ENCODE measurements around the gene ARL8B.

The ARL8B gene

GRCh38 chr3:5212628-5213573, 90.8 kb downstream of the ARL8B start:
- no peak for DNase-seq (ENCODE audit: low spot score)

DNA sequence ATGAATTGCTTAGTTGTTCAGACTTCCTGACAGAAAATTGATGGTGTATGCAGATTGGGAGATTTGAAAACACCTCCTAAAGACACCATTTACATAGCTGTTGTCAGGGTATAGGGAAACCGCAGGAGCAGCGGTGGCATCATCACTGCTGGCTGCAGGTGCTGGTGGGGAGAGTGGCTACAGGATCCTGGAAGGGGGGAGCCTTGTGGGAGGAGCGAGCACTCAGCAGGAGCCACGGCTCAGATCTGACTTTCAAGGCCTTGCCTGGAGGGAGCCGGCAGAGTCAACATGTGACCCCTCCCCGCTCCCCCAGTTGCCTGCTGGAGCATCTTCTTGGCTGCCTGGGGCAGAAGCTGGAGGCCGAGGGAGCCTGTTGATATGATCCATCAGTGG, 91.5 kb downstream of the ARL8B start:
- no peak for DNase-seq (ENCODE audit: low spot score)

DNA sequence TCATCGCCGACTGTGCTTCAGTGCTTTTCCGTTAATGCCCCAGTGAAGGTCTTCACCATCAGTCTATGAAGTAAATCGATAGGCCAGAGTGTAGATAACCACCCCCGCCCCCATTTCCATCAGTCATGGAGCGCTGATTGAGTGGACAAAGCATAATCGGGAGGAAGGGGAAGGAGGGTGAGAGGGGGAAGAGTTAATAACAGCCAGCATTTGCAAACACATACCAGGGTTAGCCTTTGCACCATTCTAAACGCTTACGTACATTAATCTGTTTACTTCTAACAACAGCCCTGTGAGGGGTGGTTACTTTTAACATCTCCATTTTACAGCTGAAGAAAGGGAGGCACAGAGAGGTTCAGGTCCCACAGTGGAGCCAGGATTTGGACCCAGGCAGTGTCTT, 92.3 kb downstream of the ARL8B start:
- DNase-seq (ENCODE audit: low spot score): no peak

GRCh38 chr3:5217824-5218595, 95.9 kb downstream of the ARL8B start:
- DNase-seq (ENCODE audit: low spot score): no peak

GRCh38 chr3:5218815-5219214, 96.7 kb downstream of the ARL8B start:
- no peak for DNase-seq (ENCODE audit: low spot score)

- no peak for DNase-seq (ENCODE audit: low spot score)
Observed at GRCh38 chr3:5219216-5219615, 97.1 kb downstream of the ARL8B start.

DNA sequence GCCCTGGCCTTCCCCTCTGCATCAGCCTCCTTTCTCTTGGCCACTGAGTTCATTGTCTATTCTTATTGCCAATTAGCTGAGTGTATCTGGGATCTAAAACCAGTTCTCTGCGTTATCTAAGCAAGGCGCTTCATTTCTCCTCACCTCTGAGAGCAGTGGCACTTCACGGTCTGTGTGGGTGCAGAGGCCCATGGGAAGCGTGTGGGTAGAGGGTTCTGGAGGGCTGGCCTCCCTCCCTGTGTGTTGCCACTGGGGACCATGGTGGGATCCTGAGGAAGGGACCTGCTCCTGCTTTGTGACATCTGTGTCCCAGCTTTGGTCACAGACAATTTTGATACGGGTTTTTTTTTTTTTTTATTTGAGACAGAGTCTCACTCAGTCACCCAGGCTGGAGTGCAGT, 98.1 kb downstream of the ARL8B start:
- no peak for DNase-seq (ENCODE audit: low spot score)

- no peak for DNase-seq (ENCODE audit: low spot score)
Observed at GRCh38 chr3:5220667-5221431, 98.8 kb downstream of the ARL8B start.

GRCh38 chr3:5221701-5222100, 99.6 kb downstream of the ARL8B start:
- no peak for DNase-seq (ENCODE audit: low spot score)

DNA sequence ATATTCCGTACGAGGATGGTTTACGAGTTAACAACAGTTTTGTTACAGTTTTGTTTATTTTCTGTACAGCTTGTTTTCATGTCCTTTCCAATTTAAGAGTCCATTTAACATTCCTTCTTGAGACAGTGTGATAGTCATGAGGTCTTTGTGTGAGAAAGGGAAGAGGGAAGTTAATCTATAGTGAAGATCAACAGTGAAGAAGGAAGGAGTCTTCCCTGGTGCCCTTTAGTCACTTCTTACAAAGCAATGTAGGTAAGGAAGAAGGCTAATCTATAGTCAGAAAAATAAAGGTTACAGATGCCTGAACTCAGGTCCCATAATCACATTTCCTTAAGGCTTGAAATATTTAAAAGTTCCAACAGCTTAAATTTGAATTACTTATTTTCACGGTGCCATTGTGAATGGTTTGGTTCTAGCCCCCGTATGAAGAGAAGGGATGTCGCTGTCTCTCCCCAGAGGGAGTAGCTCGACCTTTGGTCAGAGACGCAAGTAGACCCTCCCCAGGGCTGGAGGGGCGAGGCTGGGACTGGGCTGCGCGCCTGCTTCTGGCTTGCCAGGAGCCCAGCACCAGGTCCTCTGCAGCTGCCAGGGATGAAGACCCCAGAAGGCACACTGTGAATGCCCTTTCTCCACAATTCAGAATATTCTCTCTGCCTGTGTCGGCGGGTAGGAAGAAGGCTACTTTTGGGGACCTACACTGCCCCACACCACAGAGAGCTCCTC, 100.4 kb downstream of the ARL8B start:
- no peak for DNase-seq (ENCODE audit: low spot score)

- DNase-seq (ENCODE audit: low spot score): peak; percentile 54
Observed at GRCh38 chr3:5226783-5227182, 104.7 kb downstream of the ARL8B start.

DNA sequence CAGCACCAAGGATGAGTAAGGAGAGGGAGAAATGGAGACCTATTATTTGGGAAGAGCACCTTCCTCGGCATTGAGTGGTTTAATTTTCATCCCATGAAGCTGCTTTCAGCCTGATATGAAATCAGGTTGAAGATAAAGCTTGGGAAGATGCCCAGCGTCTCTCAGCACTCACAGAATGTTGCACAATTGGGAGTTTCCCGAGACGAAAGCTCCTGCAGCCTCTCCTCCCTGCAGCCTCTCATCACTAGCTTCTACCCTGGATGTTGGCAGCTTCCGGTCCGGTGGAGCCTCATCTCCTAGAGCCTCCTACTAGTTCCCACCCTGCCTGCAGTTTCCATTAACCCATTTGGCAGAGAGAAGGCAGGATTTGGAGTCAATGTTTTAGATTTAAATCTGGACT, 105.7 kb downstream of the ARL8B start:
- no peak for DNase-seq (ENCODE audit: low spot score)

GRCh38 chr3:5229414-5229813, 107.3 kb downstream of the ARL8B start:
- no peak for DNase-seq (ENCODE audit: low spot score)

Measured in RKO (cell line).